K562 (cell line): ENCODE measurements around the gene RPS6KA4. TPM values are rescaled to one million over a fixed set of nuclear protein-coding genes. Genes with fewer than 3 reads are reported as not detected.

Experiments
- CLOCK ChIP-seq: fragments of 250-450 bp; sonication (Bioruptor Pico); IDR thresholded peaks from 2 replicates; pipeline ENCODE4 v1.4.0; 2020; ENCODE audit warnings: mild to moderate bottlenecking, moderate library complexity, borderline replicate concordance
- CUX1 ChIP-seq: fragments of 200-800 bp; sonication (Bioruptor generic); IDR thresholded peaks from 2 replicates; pipeline ENCODE4 v1.6.1; 2016; ENCODE audit warnings: missing genetic modification characterization, missing compliant biosample characterization
- EHMT2 ChIP-seq: fragments of 450-650 bp; IDR thresholded peaks from 2 replicates; pipeline ENCODE4 v1.6.1; 2018; ENCODE audit warnings: antibody characterized with exemption
- GABPA ChIP-seq: fragments of 200-800 bp; sonication (Bioruptor generic); conservative IDR thresholded peaks from 2 replicates; pipeline ENCODE4 v1.6.1; 2016; ENCODE audit warnings: low read depth, missing genetic modification characterization, missing compliant biosample characterization
- GTF2E2 ChIP-seq: fragments of 200-800 bp; sonication (Bioruptor generic); IDR thresholded peaks from 2 replicates; pipeline ENCODE4 v1.6.1; 2016; ENCODE audit warnings: missing genetic modification characterization, missing compliant biosample characterization
- JUNB ChIP-seq: fragments of 450-650 bp; formaldehyde crosslinking; conservative IDR thresholded peaks from 2 replicates; pipeline ENCODE4 v1.4.0; 2020; ENCODE audit warnings: mild to moderate bottlenecking
- JUND ChIP-seq, 2 experiments: IDR thresholded peaks; 2 replicates in 1 of 2; 3 replicates in 1 of 2; pipeline ENCODE4 v1.6.1; 2011; ENCODE audit warnings: borderline replicate concordance in 2 of 2, low read depth in 2 of 2, low read length in 2 of 2, improper control_type of control experiment in 1 of 2, missing biosample characterization in 1 of 2, missing genetic modification characterization in 1 of 2, missing genetic modification reagents in 1 of 2
- MAX ChIP-seq: sonication (generic); formaldehyde crosslinking; IDR thresholded peaks from 2 replicates; pipeline ENCODE4 v1.9.0; 2022; ENCODE audit warnings: mild to moderate bottlenecking, missing genetic modification reagents
- MTA1 ChIP-seq: fragments of 450-650 bp; IDR thresholded peaks from 2 replicates; pipeline ENCODE4 v1.6.1; 2017; ENCODE audit warnings: borderline replicate concordance
- SAFB2 ChIP-seq: fragments of 200-400 bp; formaldehyde crosslinking; IDR thresholded peaks from 2 replicates; pipeline ENCODE4 v1.6.1; 2018; ENCODE audit warnings: borderline replicate concordance, low read length, low read depth, moderate library complexity; ENCODE audit not compliant: severe bottlenecking
- SMARCC2 ChIP-seq: fragments of 450-650 bp; IDR thresholded peaks from 2 replicates; pipeline ENCODE4 v1.6.1; 2017; ENCODE audit warnings: antibody characterized with exemption, moderate library complexity, mild to moderate bottlenecking, low read depth
- SOX6 ChIP-seq: fragments of 450-650 bp; IDR thresholded peaks from 2 replicates; pipeline ENCODE4 v1.6.1; 2014; ENCODE audit warnings: mild to moderate bottlenecking
- ZNF23 ChIP-seq: fragments of 250-450 bp; sonication (Bioruptor Pico); IDR thresholded peaks from 2 replicates; pipeline ENCODE4 v1.4.0; 2020; ENCODE audit warnings: mild to moderate bottlenecking
- ZNF655 ChIP-seq: fragments of 250-450 bp; sonication (Bioruptor Pico); IDR thresholded peaks from 2 replicates; pipeline ENCODE4 v1.5.0; 2021
- polyA plus RNA-seq, 8 experiments: library from polyadenylated mRNA; depleted of rRNA in 4 of 8; stranded (reverse) in 5 of 8; unstranded in 3 of 8; fragments of >200 nt; fragmentation: Nextera tagmentation in 2 of 8; fragmentation: Illumina TruSeq in 1 of 8; extraction: Ambion mirVana in 2 of 8; extraction: Trizol in 1 of 8; gene quantifications; 2 replicates each; pipeline versions ENCODE4 v1.2.1 to v1.2.3, GENCODE V29; 2011 to 2014; ENCODE audit warnings: inconsistent platforms in 1 of 8, missing spikeins in 1 of 8
- total RNA-seq, 7 experiments: library from RNA; depleted of rRNA in 6 of 7; stranded (reverse); fragments of >200 nt in 6 of 7; fragmentation: Illumina TruSeq in 2 of 7; extraction: Trizol in 2 of 7; gene quantifications; 2 replicates each; pipeline versions ENCODE4 v1.2.1 to v1.2.3, GENCODE V29; 2011 to 2021; ENCODE audit warnings: low replicate concordance in 1 of 7

The RPS6KA4 gene
- total and polyA plus RNA-seq, 9 of the 15 experiments (the other 6 are each of a cell fraction or from before 2014, with no cell fraction given): 0.15 to 23.8 (median 9.8) TPM

GRCh38 chr11:64341851-64342791 is 16.8 kb upstream of the RPS6KA4 start (continued):
- TF ChIP-seq CUX1 (CRISPR knock-in tag) (no peak), SAFB2 (no peak), ZNF23 (CRISPR knock-in tag) (no peak), ZNF655 (CRISPR knock-in tag) (no peak), GABPA (no peak), MAX (peak; percentile 83), MTA1 (no peak), JUNB (CRISPR knock-in tag) (no peak), SMARCC2 (no peak), JUND (IDR thresholded peaks at IDR 0.05; ENCODE audit: borderline replicate concordance, low read depth, low read length) (peak; percentile 52; the same call in 1 of the 2 replicates), JUND (tag; IDR thresholded peaks at IDR 0.05; ENCODE audit: borderline replicate concordance, low read depth, low read length) (no peak; the same call in 2 of the 3 replicates), CLOCK (CRISPR knock-in tag) (no peak), GTF2E2 (tag) (no peak), EHMT2 (no peak), SOX6 (no peak)
